Measurements from ENCODE around the gene PTTG1IP2.
"Not testable (repeated sequence)": the region's sequence is repeated elsewhere in the genome, so short reads cannot be mapped to it uniquely, and the experiment has no call there.

PTTG1IP2 gene

DNA sequence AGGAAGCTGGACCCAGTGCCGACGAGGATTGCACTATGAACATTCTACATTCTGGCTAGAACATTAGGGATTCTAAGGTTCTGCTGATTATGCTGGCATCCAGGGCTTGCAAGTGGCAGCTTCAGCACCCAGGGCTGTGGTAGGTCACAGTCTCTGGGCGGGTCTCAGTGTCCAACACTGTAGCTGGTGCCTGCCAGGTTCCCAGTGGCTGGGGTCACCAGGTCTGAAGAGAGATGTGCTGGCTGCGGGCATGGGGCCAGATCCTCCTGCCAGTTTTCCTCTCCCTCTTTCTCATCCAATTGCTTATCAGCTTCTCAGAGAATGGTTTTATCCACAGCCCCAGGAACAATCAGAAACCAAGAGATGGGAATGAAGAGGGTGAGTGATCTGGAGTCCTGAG, at the start of gene PTTG1IP2:
PTTG1IP2 (plus strand) TSS at position 86 of the 400 bp plus-strand sequence; CDS start at position 234, 148 bp downstream.
- no peak for DNase-seq

- DNase-seq = no peak
These were observed 47.8 kb upstream of the PTTG1IP2 start for GRCh38 chr7:90421651-90422050.

DNA sequence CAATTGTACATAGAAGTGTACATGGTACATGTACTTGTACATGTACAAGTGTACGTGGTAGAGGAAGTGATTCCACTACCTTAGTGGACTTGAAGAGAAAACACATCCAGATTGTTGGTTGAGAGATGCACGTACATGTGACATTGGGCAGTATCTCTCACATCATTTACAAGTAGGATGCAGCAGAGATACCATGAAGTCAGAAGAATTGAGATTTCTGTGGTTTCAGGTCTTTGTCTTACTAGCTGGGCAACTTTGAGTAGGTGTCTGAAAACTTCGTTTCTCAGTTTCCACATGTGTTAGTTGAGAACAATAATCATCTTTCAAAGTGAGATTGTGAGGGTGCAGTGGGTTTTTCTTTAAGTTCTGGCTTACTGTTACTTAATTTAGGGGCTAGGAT, 44.7 kb upstream of the PTTG1IP2 start:
- no peak for DNase-seq

- no peak for DNase-seq
These were observed 44.1 kb upstream of the PTTG1IP2 start for GRCh38 chr7:90425376-90425775.

DNA sequence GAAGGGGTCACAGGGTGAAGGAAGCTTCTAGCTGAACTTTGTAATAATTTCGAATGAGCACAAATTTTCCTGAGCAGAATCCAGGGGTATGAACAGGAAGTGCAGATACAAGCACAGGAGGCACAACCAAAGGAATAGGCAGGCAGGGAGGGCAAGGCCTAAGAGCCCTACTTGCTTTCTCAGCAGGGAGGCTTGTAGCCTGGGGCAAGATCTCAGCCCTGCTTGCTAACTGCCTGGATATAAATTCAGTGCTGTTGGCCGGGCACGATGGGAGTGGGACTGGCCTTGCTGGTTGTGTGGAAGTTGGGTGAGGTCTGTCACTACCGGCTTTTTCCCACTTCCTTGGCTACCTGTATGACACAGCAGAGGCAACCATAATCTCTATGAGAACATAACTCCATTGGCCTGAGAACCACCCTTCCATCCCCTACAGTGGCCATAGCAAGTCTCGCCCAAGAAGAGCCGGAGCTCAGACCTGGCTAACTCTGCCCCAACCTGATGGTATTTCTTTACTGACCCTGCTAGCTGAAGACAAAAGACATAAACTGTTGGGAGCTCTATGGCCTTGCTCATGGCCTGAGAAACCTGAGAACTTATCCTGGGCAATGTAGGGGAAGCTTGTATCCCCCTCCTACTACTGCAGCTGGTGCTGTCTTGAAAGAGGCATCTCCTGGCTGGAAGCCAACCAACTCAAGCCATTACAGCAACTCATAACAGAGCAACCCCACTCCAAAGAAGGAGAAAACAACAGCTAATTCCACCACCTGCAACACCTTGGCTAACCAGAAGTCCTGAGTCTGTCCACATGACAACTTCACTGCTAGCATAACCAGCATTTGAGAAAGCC, 38.6 kb upstream of the PTTG1IP2 start:
- DNase-seq = no peak

DNA sequence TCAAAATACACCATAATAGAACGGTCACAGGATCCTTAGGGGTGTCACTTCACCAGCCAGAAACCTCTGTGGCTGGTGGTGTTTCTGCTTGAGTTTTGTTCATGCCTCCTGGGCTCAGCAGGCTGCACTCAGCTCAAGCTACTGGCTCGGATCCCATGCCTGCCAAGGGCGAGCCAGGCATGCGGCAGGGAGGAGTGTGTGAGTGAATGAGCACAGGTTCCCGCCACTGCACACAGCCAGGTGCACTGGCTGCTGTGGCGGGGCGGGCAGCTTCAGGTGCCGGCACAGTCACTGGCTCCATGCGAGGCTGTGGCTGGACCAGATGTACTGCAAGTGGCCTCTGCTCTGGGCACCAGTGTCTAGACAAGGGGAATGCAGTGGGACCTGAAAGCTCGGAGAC, 36.7 kb upstream of the PTTG1IP2 start:
- DNase-seq = no peak

DNA sequence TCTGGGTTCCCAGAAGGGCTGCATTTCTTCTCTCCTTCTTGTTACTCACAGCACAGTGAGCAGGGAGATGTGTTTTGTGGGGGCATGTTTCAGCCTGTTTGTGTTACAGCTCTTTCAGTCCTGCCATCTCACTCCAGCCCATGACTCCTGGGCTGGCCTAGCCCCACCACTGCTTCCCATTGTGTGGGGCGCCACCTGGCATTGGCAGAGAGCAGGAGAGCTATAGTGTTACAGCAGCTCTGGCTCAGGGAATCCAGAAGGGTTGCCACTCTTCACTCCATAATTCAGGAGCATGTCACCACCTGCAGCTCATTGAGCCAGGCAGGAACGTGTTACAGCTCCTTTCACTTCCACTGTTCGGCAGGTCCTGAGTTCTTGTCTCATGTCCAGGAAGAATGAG, 36.2 kb upstream of the PTTG1IP2 start:
- DNase-seq = no peak

GRCh38 chr7:90445633-90446032, 23.8 kb upstream of the PTTG1IP2 start:
- no peak for DNase-seq

- no peak for DNase-seq
These were observed 23.1 kb upstream of the PTTG1IP2 start for GRCh38 chr7:90446137-90446899.

DNA sequence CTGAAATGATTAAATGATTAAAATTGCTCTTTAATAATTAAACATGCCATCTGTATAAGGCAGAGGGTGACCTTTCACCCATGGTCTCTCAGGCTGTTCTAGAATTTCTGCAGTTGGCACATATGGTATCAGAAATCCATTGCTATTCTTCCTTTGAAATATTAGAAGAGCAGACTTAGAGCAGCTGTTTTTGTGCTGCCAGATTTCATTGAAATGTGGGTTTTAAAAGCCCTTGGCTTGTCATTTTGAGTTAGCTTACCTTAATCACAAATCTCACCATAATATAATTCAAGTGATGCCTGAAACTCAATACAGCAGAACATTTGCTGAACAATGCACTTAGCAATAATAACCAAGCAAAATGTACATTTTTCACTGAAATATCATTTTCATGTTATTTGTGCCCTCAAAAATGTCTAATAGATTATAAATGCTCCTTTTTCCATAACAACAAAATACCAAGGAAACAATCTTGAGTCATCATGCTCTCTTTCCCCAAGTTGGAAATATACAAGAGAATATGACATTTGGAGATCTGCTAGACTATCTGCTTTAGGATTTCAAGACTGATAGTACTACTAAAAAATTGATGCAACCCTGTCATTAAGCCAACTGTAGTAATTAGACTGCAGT, 16.1 kb upstream of the PTTG1IP2 start:
- no peak for DNase-seq

- DNase-seq = no peak
These were observed 15.5 kb upstream of the PTTG1IP2 start for GRCh38 chr7:90453931-90454330.

DNA sequence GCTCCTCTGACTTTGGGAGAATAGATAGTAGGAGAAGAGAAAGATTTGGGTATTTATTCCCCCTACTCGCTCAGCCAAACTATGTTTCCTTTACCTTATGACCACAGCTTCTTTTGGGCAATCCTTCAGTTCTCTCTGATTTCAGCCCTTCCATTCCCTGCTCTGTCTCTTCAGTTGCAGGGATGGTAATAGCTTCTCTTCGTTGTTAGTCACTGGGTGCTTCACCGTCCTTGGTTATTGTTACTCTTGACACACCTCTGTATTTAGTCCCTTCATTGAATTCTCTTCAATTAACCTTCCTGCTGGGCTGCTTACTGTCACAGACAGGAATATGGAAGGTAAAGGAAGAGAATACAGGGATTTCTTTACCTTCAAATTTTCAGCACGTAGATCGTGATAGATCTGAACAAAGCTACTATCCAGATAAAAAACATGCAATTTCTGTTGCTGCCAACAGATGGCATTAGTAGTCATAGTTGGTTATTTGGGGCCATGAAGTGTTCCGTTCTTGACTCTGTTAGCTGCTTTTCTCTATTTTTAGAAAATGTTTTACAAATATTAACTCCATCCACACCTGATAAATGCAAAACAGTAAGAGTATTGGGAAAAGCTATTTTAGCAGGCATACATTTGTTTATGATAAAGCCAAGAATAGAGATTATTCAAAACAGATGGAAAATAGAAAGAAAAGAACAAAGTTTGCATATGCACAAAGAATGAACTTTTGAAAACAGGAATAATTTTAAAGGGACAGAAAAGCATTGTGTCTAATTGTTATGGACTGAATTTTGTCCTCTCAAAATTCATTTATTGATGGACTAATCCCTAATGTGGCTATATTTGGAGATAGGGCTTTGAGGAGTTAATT, 14.0 kb upstream of the PTTG1IP2 start:
- DNase-seq = peak; percentile 39 to 78

DNA sequence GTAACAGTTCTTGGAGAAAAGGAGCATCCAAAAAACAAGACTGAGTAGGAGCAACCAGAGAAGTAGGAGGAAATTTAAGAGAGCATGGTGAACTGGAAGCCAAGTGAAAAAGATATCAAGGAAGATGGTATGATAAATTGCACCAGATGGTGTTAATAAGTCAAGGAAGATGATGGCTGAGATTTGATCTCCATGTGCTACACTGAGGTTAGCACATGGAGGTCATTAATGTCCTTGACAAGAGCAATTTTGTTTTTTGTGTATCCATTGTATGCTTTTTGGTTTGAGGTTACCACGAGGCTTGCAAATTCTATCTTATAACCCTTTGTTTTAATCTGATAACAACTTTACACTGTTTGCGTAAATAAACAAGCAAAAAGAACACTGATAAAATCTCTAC, 11.3 kb upstream of the PTTG1IP2 start:
- DNase-seq = no peak

- DNase-seq = no peak
These were observed 9.6 kb upstream of the PTTG1IP2 start for GRCh38 chr7:90459888-90460287.

GRCh38 chr7:90461219-90461618, 8.2 kb upstream of the PTTG1IP2 start:
- no peak for DNase-seq

DNA sequence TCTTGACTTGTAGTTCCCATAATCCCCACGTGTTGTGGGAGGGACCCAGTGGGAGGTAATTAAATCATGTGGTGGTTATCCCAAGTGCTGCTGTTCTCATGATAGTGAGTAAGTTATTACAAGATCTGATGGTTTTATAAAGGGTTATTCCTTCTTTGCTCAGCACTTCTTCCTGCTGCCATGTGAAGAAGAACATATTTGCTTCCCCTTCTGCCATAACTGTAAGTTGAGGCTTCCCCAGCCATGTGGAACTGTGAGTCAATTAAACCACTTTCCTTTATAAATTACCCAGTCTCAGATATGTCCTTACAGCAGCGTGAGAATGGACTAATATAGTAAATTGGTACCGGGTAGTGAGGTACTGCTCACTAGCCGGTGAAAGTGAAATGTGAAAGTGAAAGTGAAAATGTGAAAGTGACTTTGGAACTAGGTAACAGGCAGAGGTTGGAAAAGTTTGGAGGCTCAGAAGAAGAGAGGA, 6.2 kb upstream of the PTTG1IP2 start:
- DNase-seq = not testable (repeated sequence)

DNA sequence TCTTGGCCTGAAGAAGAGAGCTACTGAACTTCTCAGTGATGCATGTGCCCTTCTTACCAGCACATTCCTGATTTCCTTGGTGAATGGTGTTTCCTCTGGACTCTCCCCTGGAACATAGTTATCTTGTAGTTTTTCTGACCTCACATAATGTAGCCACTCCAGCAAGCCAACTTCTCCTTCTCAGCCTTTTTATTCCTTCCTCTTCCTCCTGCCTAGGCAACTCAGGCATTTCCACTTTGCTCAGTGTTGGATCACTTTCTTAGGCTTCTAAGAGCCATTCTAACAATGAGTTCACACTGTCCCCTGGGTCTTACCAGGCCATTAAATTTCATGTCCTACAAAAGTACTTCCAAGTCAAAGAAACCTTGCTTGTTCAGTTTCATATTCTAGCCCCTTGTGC, 3.6 kb upstream of the PTTG1IP2 start:
- no peak for DNase-seq

DNA sequence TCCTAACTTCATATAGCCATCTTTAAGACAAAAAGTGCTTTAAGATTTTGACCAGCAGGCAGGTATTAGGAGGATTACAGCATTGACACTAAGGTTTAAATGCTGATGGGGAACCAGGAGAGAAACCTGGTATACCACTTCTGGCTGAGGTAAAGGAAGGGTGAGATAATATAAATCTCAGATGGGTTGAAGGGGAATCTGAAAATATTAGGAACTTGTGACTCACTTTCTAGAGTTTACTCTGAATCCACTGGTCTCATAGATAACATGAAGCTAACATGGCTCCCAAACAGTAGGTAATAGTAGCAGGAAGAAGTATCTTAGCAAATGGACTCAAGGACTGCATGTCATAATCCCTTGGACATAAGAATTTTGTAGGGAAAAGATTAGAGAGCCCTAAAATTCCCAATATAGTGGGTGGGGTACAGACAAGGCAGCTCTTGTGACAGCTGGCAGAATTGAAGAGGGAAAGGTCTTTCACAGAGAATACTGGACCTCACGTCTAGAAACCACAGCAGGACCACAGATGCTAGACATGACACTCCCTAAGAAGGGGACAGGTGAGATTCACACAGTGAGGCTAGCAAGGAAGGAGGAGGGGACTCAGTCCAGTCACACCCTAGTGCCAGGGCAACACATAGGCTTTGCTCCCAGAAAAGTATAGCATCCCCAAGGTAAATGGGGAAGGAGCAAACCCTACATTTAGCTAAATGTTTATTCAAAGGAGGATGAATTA, 3.5 kb downstream of the PTTG1IP2 start:
- DNase-seq = no peak

GRCh38 chr7:90473814-90474213, 4.4 kb downstream of the PTTG1IP2 start:
- DNase-seq = no peak

- no peak for DNase-seq
These were observed 5.1 kb downstream of the PTTG1IP2 start for GRCh38 chr7:90474284-90475210.

- no peak for DNase-seq
These were observed 13.8 kb downstream of the PTTG1IP2 start for GRCh38 chr7:90483251-90483650.

Measured in NCI-H2081 (cell line).